ENCODE results near the gene ADCYAP1R1. TPM values are rescaled to one million over a fixed set of nuclear protein-coding genes. Genes with fewer than 3 reads are reported as not detected.
A peak's percentile ranks its signal among the peaks of the same experiment; 100 is the strongest.

ADCYAP1R1 gene
- total and polyA plus RNA-seq, 2 of the 8 experiments (the other 6 are each of a cell fraction or from before 2014, with no cell fraction given), result 14.4 to 14.6 TPM

- Histone ChIP-seq H4K91ac (replicated peaks; ENCODE audit: insufficient read length, low read length) (no peak overlapping the region), H2BK12ac (ENCODE audit: low read depth, low read length) (no peak overlapping the region), H2BK15ac (ENCODE audit: low read length) (no peak overlapping the region), H3K9ac (replicated peaks in 1 of 4; ENCODE audit: extremely low read depth in 1 of 4, low read depth in 3 of 4, low read length in 3 of 4) (no peak overlapping the region), H3K27me3 (replicated peaks in 1 of 4; ENCODE audit: control insufficient read depth in 3 of 4, extremely low read depth in 1 of 4, insufficient read depth in 3 of 4, low read length in 3 of 4) (no peaks in the 10 kb centered on the region; a peak in 2 of 7 replicates), H2BK20ac (ENCODE audit: low read length) (no peak overlapping the region), H3K9me3 (ENCODE audit: insufficient read depth in 2 of 2, low read depth in 1 of 2, low read length in 1 of 2) (no peaks in the 10 kb centered on the region), H2BK5ac (ENCODE audit: low read depth, low read length) (no peak overlapping the region), H3K23ac (ENCODE audit: insufficient read length) (no peak overlapping the region), H3K4me1 (replicated peaks in 1 of 4; ENCODE audit: control insufficient read depth in 3 of 4, insufficient read depth in 4 of 4, low read length in 3 of 4) (peaks cover 0 to 3% (median 1%) of the 10 kb centered on the region in 4 experiments; a peak in 4 of 7 replicates), H3K79me1 (ENCODE audit: low read depth, low read length) (no peaks in the 10 kb centered on the region; the same call in 1 of the 2 replicates), H4K8ac (ENCODE audit: extremely low read depth, insufficient read depth, low read length) (no peak overlapping the region), H3K4me3 (ENCODE audit: extremely low read depth in 1 of 4, insufficient read depth in 2 of 4, low read depth in 3 of 4, low read length in 4 of 4) (no peak overlapping the region), H2AFZ (ENCODE audit: low read length) (no peak overlapping the region), H2AK5ac (ENCODE audit: low read depth, low read length) (no peak overlapping the region), H3K18ac (ENCODE audit: extremely low read depth, low read length) (no peak overlapping the region), H3K14ac (ENCODE audit: insufficient read length) (no peak overlapping the region), H3K23me2 (ENCODE audit: low read depth, low read length) (no peaks in the 10 kb centered on the region), H3K36me3 (ENCODE audit: control insufficient read depth in 2 of 4, insufficient read depth in 4 of 4, low read length in 3 of 4) (no peaks in the 10 kb centered on the region), H3K56ac (replicated peaks; ENCODE audit: insufficient read length, low read depth, low read length) (no peak overlapping the region), H3K79me2 (ENCODE audit: control insufficient read depth in 1 of 2, insufficient read depth in 2 of 2, low read length in 2 of 2) (no peaks in the 10 kb centered on the region), H3K4ac (replicated peaks; ENCODE audit: insufficient read length, low read depth, low read length) (no peak overlapping the region), H3K4me2 (ENCODE audit: insufficient read depth in 1 of 2, low read depth in 2 of 2, low read length in 2 of 2) (no peak overlapping the region), H2BK120ac (replicated peaks; ENCODE audit: low read depth, low read length) (no peak overlapping the region), H4K5ac (ENCODE audit: insufficient read length, low read depth, low read length) (no peak overlapping the region), H3K27ac (ENCODE audit: low read depth, low read length) (no peak overlapping the region), H4K20me1 (replicated peaks in 1 of 2; ENCODE audit: control insufficient read depth in 1 of 2, insufficient read depth in 2 of 2, low read length in 2 of 2) (no peaks in the 10 kb centered on the region)
- no peak for TF ChIP-seq TCF12 (IDR thresholded peaks at IDR 0.05; ENCODE audit: low read depth, low read length)
- TF ChIP-seq RAD21 (IDR thresholded peaks at IDR 0.05 in 1 of 2, conservative IDR thresholded peaks at IDR 0.05 in 1 of 2; ENCODE audit: low read depth in 2 of 2, low read length in 2 of 2), result no peak
- TF ChIP-seq EZH2 (IDR thresholded peaks at IDR 0.05; ENCODE audit: low read depth, low read length, severe bottlenecking), result no peak
- TF ChIP-seq RBBP5 (IDR thresholded peaks at IDR 0.05; ENCODE audit: borderline replicate concordance, low read depth, low read length), result no peak
- no peak for TF ChIP-seq SAP30 (IDR thresholded peaks at IDR 0.05; ENCODE audit: insufficient read depth, insufficient replicate concordance, low read length)
- no peak for TF ChIP-seq ATF3 (IDR thresholded peaks at IDR 0.05; ENCODE audit: insufficient read depth, low read depth, low read length)
- no peak for TF ChIP-seq SUZ12 (IDR thresholded peaks at IDR 0.05; ENCODE audit: low read length)
- no peak for TF ChIP-seq E2F6 (IDR thresholded peaks at IDR 0.05)
- no peak for TF ChIP-seq RFX5 (IDR thresholded peaks at IDR 0.05; ENCODE audit: borderline replicate concordance, low read depth, low read length)
- TF ChIP-seq HDAC2 (IDR thresholded peaks at IDR 0.05; ENCODE audit: borderline replicate concordance in 1 of 2, low read depth in 2 of 2, low read length in 2 of 2), result no peak
- TF ChIP-seq KDM1A (IDR thresholded peaks at IDR 0.05; ENCODE audit: borderline replicate concordance, low read length), result no peak
- WGBS, 2 experiments (ENCODE audit: extremely low coverage in 1 of 2, insufficient coverage in 1 of 2, insufficient read length in 1 of 2, insufficient replicate concordance in 2 of 2, low coverage in 1 of 2, low lambda C conversion rate in 2 of 2, missing lambda C conversion rate in 1 of 2), result 93% methylated on average over 4 of the region's 4 CpGs; no CpG with 5 or more reads in 1 of the 2 experiments
- ChIA-PET POLR2A (ENCODE audit: partially characterized antibody) (interaction anchor here (1.0 kb wide), 1 partner anchor 141 kb away, joined by 3 read pairs; no protein-coding TSS in a partner anchor), CTCF (ENCODE audit: partially characterized antibody) (interaction anchor here (0.5 to 16.1 kb wide), 33 partner anchors 8 to 1421 kb away, joined by 3 to 517 read pairs (median 4); no protein-coding TSS in a partner anchor)
- peak in 1 of 2 experiments; percentile 32 for DNase-seq (ENCODE audit: low read depth in 1 of 2, low spot score in 2 of 2)
- no peak for FAIRE-seq
These were observed 73.1 kb downstream of the ADCYAP1R1 start for GRCh38 chr7:31125171-31125570.
